Measurements from ENCODE around the gene NRXN3.

DNA sequence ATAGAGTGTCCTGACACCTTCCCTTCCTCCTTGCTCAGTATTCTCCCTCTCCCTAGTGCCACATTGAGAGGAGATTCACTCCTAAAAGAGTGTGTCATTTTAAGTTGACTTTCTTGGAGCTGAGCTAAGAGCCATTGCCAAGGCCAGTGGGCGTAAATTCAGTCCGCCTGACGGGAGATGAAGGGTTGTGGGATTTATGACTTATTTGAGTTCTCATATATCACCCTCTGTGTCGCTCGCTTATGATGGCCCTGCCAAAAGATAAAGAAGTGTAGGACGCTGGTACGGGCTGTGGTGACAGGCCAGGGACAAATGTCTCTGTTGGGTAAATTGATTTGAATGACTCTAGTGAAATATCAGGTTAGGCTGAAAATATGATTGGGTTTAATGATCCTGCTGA, 867.4 kb downstream of the NRXN3 start:
- TF ChIP-seq EZH2 (IDR thresholded peaks at IDR 0.05; ENCODE audit: borderline replicate concordance, low read length) = no peak
- TF ChIP-seq, protein P1, sequence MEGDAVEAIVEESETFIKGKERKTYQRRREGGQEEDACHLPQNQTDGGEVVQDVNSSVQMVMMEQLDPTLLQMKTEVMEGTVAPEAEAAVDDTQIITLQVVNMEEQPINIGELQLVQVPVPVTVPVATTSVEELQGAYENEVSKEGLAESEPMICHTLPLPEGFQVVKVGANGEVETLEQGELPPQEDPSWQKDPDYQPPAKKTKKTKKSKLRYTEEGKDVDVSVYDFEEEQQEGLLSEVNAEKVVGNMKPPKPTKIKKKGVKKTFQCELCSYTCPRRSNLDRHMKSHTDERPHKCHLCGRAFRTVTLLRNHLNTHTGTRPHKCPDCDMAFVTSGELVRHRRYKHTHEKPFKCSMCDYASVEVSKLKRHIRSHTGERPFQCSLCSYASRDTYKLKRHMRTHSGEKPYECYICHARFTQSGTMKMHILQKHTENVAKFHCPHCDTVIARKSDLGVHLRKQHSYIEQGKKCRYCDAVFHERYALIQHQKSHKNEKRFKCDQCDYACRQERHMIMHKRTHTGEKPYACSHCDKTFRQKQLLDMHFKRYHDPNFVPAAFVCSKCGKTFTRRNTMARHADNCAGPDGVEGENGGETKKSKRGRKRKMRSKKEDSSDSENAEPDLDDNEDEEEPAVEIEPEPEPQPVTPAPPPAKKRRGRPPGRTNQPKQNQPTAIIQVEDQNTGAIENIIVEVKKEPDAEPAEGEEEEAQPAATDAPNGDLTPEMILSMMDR (conservative IDR thresholded peaks at IDR 0.05 in 1 of 2, IDR thresholded peaks at IDR 0.05 in 1 of 2; ENCODE audit: extremely low read depth in 1 of 2, insufficient read depth in 1 of 2, low read depth in 1 of 2, low read length in 2 of 2) = no peak

All from mammary epithelial cell (primary cell).